Fibroblast of lung (primary cell): ENCODE measurements around the gene INSRR.

ENCODE experiments used
- EZH2 ChIP-seq: IDR thresholded peaks from 2 replicates; pipeline ENCODE4 v1.5.1; 2012; ENCODE audit warnings: low read length, control low read depth, mild to moderate bottlenecking; ENCODE audit errors: missing control alignments
- TF ChIP-seq, protein P1 (sequence below), 2 donors: IDR thresholded peaks in 1 of 2; conservative IDR thresholded peaks in 1 of 2; 1 replicate in 1 of 2; 2 replicates in 1 of 2; pipeline ENCODE4 v1.5.1; 2011 to 2012; ENCODE audit warnings: low read length in 2 of 2, control low read depth in 1 of 2, inconsistent platforms in 1 of 2, low read depth in 1 of 2, mild to moderate bottlenecking in 1 of 2

DNA sequence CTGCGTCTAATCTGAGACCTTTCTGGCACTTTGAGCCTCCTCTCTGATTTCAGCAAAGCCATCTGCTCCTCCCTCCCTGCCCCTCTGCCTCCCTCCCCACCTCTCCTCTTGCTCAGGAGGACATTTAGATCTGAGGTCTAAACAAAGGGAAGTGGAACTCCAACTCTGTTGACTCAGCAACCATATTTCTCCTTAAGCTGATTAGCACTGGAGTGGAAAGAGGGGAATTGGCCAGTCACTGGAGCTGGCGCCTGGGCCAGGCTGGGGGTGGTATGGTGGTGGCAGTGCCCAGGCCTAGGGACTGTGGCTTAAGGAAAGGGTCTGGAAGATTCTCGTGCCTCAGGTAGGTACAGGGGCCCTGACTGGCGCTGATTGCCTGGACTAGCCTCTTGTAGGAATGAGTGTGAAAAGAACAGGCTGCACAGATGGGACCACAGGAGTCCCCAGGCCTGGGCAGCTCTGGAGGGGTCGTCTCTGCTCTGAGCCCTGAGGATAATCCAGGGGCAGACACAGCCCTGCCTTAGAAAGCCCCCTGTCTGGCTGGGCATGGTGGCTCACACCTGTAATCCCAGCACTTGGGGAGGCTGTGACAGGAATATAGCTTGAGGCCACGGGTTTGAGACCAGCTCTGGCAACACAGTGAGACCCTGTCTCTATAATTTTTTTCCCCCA lies 54.2 kb downstream of the INSRR start:
- TF ChIP-seq, protein P1, sequence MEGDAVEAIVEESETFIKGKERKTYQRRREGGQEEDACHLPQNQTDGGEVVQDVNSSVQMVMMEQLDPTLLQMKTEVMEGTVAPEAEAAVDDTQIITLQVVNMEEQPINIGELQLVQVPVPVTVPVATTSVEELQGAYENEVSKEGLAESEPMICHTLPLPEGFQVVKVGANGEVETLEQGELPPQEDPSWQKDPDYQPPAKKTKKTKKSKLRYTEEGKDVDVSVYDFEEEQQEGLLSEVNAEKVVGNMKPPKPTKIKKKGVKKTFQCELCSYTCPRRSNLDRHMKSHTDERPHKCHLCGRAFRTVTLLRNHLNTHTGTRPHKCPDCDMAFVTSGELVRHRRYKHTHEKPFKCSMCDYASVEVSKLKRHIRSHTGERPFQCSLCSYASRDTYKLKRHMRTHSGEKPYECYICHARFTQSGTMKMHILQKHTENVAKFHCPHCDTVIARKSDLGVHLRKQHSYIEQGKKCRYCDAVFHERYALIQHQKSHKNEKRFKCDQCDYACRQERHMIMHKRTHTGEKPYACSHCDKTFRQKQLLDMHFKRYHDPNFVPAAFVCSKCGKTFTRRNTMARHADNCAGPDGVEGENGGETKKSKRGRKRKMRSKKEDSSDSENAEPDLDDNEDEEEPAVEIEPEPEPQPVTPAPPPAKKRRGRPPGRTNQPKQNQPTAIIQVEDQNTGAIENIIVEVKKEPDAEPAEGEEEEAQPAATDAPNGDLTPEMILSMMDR (conservative IDR thresholded peaks at IDR 0.05 in 1 of 2, IDR thresholded peaks at IDR 0.05 in 1 of 2; ENCODE audit: low read depth in 1 of 2, low read length in 2 of 2) = no peak
- no peak for TF ChIP-seq EZH2
